ENCODE measurements around the gene GGA1. TPM values are rescaled to one million over a fixed set of nuclear protein-coding genes. Genes with fewer than 3 reads are reported as not detected.
A peak's percentile ranks its signal among the peaks of the same experiment; 100 is the strongest.

GGA1 gene
- polyA plus RNA-seq, 1 experiment, result 26.1 TPM

DNA sequence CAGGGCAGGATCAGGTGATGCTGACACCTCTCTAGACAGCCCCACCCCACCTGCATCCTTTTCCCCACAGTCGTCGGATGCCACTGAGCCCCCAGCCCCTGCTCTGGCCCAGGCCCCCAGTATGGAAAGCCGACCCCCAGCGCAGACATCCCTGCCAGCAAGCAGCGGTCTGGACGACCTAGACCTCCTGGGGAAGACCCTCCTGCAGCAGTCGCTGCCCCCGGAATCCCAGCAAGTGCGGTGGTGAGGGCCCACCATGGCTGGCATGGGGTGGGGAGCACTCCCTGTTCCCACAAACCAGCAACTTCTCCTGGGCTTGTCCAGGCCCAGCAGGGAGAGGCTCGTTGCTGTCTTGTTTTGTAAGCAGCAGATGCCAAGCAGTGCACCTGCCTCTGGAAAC, 21.3 kb downstream of the GGA1 start:
- POLR2A ChIA-PET, result no interaction called here
- Histone ChIP-seq H3K27ac (ENCODE audit: low read depth, low read length) (no peak overlapping the region), H3K4me3 (ENCODE audit: low read depth, low read length) (no peak overlapping the region), H3K27me3 (ENCODE audit: control insufficient read depth, insufficient read depth, low read length) (no peaks in the 10 kb centered on the region), H3K9me3 (ENCODE audit: control insufficient read depth, insufficient read depth, low read length) (no peaks in the 10 kb centered on the region)
- TF ChIP-seq, protein P1, sequence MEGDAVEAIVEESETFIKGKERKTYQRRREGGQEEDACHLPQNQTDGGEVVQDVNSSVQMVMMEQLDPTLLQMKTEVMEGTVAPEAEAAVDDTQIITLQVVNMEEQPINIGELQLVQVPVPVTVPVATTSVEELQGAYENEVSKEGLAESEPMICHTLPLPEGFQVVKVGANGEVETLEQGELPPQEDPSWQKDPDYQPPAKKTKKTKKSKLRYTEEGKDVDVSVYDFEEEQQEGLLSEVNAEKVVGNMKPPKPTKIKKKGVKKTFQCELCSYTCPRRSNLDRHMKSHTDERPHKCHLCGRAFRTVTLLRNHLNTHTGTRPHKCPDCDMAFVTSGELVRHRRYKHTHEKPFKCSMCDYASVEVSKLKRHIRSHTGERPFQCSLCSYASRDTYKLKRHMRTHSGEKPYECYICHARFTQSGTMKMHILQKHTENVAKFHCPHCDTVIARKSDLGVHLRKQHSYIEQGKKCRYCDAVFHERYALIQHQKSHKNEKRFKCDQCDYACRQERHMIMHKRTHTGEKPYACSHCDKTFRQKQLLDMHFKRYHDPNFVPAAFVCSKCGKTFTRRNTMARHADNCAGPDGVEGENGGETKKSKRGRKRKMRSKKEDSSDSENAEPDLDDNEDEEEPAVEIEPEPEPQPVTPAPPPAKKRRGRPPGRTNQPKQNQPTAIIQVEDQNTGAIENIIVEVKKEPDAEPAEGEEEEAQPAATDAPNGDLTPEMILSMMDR (IDR thresholded peaks at IDR 0.05; ENCODE audit: low read depth, low read length), result no peak
- CTCF ChIA-PET, result no interaction called here
- no peak for DNase-seq (ENCODE audit: low read depth, low spot score)

DNA sequence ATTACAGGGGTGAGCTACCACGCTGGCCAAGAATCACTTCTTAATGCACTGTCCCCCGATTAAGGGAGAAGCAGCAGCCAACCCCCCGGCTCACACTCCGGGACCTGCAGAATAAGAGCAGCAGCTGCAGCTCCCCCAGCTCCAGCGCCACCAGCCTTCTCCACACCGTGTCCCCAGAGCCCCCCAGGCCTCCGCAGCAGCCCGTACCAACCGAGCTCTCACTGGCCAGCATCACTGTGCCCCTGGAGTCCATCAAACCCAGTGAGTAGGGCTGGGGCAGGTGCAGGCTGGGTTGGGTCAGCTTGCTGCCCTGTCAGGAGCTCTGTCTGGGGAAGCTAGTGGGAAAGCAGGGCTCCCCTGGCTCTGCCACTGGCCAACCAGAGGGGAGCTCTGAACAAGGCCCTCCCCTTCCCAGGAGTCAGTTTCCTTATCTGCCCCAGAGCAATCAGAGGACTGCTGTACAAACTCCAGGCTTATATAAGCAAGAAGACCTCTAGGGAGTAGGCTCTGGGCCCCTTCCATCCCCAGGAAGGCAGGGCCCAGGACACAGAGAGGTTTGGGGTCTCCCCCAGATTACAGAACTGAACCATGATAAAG, 22.3 kb downstream of the GGA1 start:
- TF ChIP-seq, protein P1 (IDR thresholded peaks at IDR 0.05; ENCODE audit: low read depth, low read length), result no peak
- H3K9me3 ChIP-seq (ENCODE audit: control insufficient read depth, insufficient read depth, low read length), result no peaks in the 10 kb centered on the region
- no peaks in the 10 kb centered on the region for H3K27me3 ChIP-seq (ENCODE audit: control insufficient read depth, insufficient read depth, low read length)
- ChIA-PET CTCF (interaction anchor here (0.6 to 4.8 kb wide), 3 partner anchors 13 to 219 kb away, joined by 3 to 57 read pairs (median 4); no protein-coding TSS in a partner anchor), POLR2A (interaction anchor here (0.6 to 1.5 kb wide), 2 partner anchors 10 to 81 kb away, joined by 3 read pairs; no protein-coding TSS in a partner anchor)
- DNase-seq (ENCODE audit: low read depth, low spot score), result no peak
- H3K4me3 ChIP-seq (ENCODE audit: low read depth, low read length), result no peak overlapping the region
- no peak overlapping the region for H3K27ac ChIP-seq (ENCODE audit: low read depth, low read length)

DNA sequence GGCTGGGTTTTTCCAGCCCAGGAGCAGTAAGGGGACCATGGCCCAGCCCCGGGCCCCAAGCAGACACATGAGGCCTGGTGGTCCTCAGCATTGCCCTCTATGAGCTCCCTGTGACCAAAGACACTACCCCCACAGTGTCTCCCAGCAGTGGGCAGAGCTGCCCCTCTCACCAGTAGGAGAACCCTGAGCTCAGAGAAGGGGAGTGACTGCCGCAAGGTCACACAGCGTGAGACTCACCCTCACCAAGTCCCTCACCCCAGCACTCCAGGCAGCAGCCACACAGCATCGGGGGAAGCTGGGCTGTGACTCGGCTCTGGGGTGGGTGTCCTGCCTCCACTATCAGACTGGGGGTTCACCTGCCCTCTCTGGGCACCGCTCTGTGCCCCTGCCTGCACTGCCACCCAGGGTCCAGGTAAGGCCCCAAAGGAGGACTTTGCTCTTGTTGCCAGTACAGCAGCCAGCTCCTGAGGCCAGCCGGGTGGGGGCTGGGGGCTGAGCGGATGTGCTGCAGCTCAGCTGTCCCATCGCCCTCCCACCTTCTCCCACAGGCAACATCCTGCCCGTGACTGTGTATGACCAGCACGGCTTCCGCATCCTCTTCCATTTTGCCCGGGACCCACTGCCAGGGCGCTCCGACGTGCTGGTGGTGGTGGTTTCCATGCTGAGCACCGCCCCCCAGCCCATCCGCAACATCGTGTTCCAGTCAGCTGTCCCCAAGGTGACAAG, 23.0 kb downstream of the GGA1 start:
- no peaks in the 10 kb centered on the region for H3K27me3 ChIP-seq (ENCODE audit: control insufficient read depth, insufficient read depth, low read length)
- no peak overlapping the region for H3K4me3 ChIP-seq (ENCODE audit: low read depth, low read length)
- ChIA-PET POLR2A (interaction anchor here (0.6 to 2.9 kb wide), 3 partner anchors 10 to 82 kb away, joined by 3 to 24 read pairs (median 3); partner anchors contain the start of gene LGALS1), CTCF (interaction anchor here (1.1 to 4.8 kb wide), 3 partner anchors 8 to 25 kb away, joined by 3 to 57 read pairs (median 3); no protein-coding TSS in a partner anchor)
- H3K9me3 ChIP-seq (ENCODE audit: control insufficient read depth, insufficient read depth, low read length), result no peaks in the 10 kb centered on the region
- TF ChIP-seq, protein P1 (IDR thresholded peaks at IDR 0.05; ENCODE audit: low read depth, low read length), result no peak
- H3K27ac ChIP-seq (ENCODE audit: low read depth, low read length), result no peak overlapping the region
- DNase-seq (ENCODE audit: low read depth, low spot score), result no peak

DNA sequence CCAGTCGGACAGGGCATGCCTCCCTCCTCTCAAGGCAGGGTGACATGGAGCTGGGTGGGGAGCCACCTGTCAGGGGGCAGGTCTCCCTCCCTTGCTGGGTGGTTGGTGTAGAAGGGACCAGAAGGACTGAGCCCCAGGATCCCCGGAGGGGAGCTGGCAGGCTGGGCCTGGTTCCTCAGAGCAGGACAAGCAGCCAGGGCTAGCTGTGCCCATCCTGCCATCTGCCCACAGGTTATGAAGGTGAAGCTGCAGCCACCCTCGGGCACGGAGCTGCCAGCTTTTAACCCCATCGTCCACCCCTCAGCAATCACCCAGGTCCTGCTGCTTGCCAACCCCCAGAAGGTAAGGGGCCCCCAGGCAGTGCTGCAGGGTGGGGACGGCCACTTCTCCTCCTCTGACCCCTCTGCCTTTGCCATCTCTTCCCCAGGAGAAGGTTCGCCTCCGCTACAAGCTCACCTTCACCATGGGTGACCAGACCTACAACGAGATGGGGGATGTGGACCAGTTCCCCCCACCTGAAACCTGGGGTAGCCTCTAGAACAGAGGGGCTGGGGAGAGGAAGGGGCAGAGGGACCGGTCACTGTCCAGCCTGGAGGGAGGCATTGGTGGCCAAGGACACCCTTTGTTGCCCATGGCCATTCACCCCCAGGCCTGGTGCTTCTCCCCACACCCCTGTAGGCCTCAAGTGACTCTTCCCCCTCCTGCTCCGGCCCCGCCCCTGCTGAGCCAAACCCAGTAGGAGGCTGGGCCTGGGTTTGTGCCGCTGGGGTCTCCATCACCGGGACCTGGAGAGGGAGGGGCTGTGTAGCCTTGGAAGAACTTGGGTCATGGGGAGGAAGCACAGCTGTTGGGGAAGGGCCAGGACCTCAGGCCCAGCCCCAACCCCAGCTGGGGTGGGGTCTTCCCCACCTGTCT, 23.8 kb downstream of the GGA1 start:
- H3K27ac ChIP-seq (ENCODE audit: low read depth, low read length), result peak overlapping the region; percentile 91
- TF ChIP-seq, protein P1 (IDR thresholded peaks at IDR 0.05; ENCODE audit: low read depth, low read length), result no peak
- DNase-seq (ENCODE audit: low read depth, low spot score), result no peak
- H3K4me3 ChIP-seq (ENCODE audit: low read depth, low read length), result no peak overlapping the region
- ChIA-PET CTCF (interaction anchor here (0.6 to 4.8 kb wide), 7 partner anchors 7 to 94 kb away, joined by 3 to 57 read pairs (median 4); no protein-coding TSS in a partner anchor), POLR2A (interaction anchor here (1.0 to 3.2 kb wide), 6 partner anchors 7 to 45 kb away, joined by 3 to 24 read pairs (median 8); partner anchors contain the start of genes GGA1 and LGALS1)
- H3K27me3 ChIP-seq (ENCODE audit: control insufficient read depth, insufficient read depth, low read length), result no peaks in the 10 kb centered on the region
- H3K9me3 ChIP-seq (ENCODE audit: control insufficient read depth, insufficient read depth, low read length), result no peaks in the 10 kb centered on the region
